ENCODE results near the gene NKPD1.

NKPD1 gene

GRCh38 chr19:45160870-45161737 lies at the start of gene NKPD1:
NKPD1 (minus strand) TSS chr19:45160982; CDS start chr19:45160150, 832 bp downstream.
- DNase-seq (ENCODE audit: low read depth): no peak

GRCh38 chr19:45206328-45206727 lies 45.5 kb upstream of the NKPD1 start:
- DNase-seq (ENCODE audit: low read depth): no peak

GRCh38 chr19:45205810-45206209 lies 45.0 kb upstream of the NKPD1 start:
- no peak for DNase-seq (ENCODE audit: low read depth)

GRCh38 chr19:45202637-45203036 lies 41.9 kb upstream of the NKPD1 start:
- DNase-seq (ENCODE audit: low read depth): no peak

- no peak for DNase-seq (ENCODE audit: low read depth)
Measured at GRCh38 chr19:45200568-45200967, 39.8 kb upstream of the NKPD1 start.

GRCh38 chr19:45195764-45196163 lies 35.0 kb upstream of the NKPD1 start:
- DNase-seq (ENCODE audit: low read depth): no peak

- DNase-seq (ENCODE audit: low read depth): no peak
Measured at GRCh38 chr19:45191375-45191774, 30.6 kb upstream of the NKPD1 start.

- no peak for DNase-seq (ENCODE audit: low read depth)
Measured at GRCh38 chr19:45189971-45190370, 29.2 kb upstream of the NKPD1 start.

GRCh38 chr19:45187421-45188100 lies 26.8 kb upstream of the NKPD1 start:
- DNase-seq (ENCODE audit: low read depth): no peak

- DNase-seq (ENCODE audit: low read depth): no peak
Measured at GRCh38 chr19:45186509-45187334, 25.9 kb upstream of the NKPD1 start.

GRCh38 chr19:45184115-45184514 lies 23.3 kb upstream of the NKPD1 start:
- DNase-seq (ENCODE audit: low read depth): no peak

GRCh38 chr19:45182758-45183157 lies 22.0 kb upstream of the NKPD1 start:
- DNase-seq (ENCODE audit: low read depth): no peak

- DNase-seq (ENCODE audit: low read depth): no peak
Measured at GRCh38 chr19:45180936-45181335, 20.2 kb upstream of the NKPD1 start.

GRCh38 chr19:45179892-45180370 lies 19.1 kb upstream of the NKPD1 start:
- no peak for DNase-seq (ENCODE audit: low read depth)

- DNase-seq (ENCODE audit: low read depth): no peak
Measured at GRCh38 chr19:45179072-45179891, 18.5 kb upstream of the NKPD1 start.

GRCh38 chr19:45178262-45179071 lies 17.7 kb upstream of the NKPD1 start, which contains the start of gene BLOC1S3:
BLOC1S3 (plus strand) TSS chr19:45178784; CDS start chr19:45179297, 513 bp downstream.
- peak; percentile 100 for DNase-seq (ENCODE audit: low read depth)

- DNase-seq (ENCODE audit: low read depth): peak; percentile 30
Measured at GRCh38 chr19:45177817-45178261, 17.1 kb upstream of the NKPD1 start, which contains the start of gene TRAPPC6A. TRAPPC6A (minus strand) TSS chr19:45178237; CDS start chr19:45178218, 19 bp downstream.

GRCh38 chr19:45175515-45176345 lies 14.9 kb upstream of the NKPD1 start:
- DNase-seq (ENCODE audit: low read depth): no peak

GRCh38 chr19:45173816-45174215 lies 13.0 kb upstream of the NKPD1 start:
- DNase-seq (ENCODE audit: low read depth): no peak

Measured in non-pigmented ciliary epithelial cell (primary cell).